Thyroid gland (tissue), 4 donors: ENCODE data around the gene UBE2R2. TPM values are rescaled to one million over a fixed set of nuclear protein-coding genes. Genes with fewer than 3 reads are reported as not detected.
"Not testable (repeated sequence)": the region's sequence is repeated elsewhere in the genome, so short reads cannot be mapped to it uniquely, and the experiment has no call there.

ENCODE experiments used
- DNase-seq, 2 donors: peaks; one replicate each; pipeline ENCODE4 v3.0.0-alpha.2; 2019
- H3K27ac ChIP-seq, 3 donors: fragments of 200-600 bp; sonication (generic); 1 replicate in 2 of 3; 2 replicates in 1 of 3; pipeline ENCODE4 v1.5.1; 2016 to 2019; ENCODE audit warnings: mild to moderate bottlenecking in 1 of 3, moderate library complexity in 1 of 3
- H3K27me3 ChIP-seq: fragments of 200-600 bp; sonication (generic); one replicate; pipeline ENCODE4 v1.5.1; 2019
- H3K36me3 ChIP-seq, 2 donors: fragments of 200-600 bp; sonication (generic); one replicate each; pipeline ENCODE4 v1.5.1; 2016 to 2019
- H3K4me1 ChIP-seq, 2 donors: fragments of 200-600 bp; sonication (generic); one replicate each; pipeline ENCODE4 v1.5.1; 2017 to 2019
- H3K4me3 ChIP-seq, 3 donors: fragments of 200-600 bp; sonication (generic); replicated peaks in 1 of 3; 1 replicate in 2 of 3; 2 replicates in 1 of 3; pipeline ENCODE4 v1.5.1; 2016; ENCODE audit warnings: mild to moderate bottlenecking in 1 of 3
- H3K9me3 ChIP-seq: fragments of 200-600 bp; sonication (generic); one replicate; pipeline ENCODE4 v1.5.1; 2017
- POLR2A ChIP-seq, 2 donors: fragments of 450-650 bp; IDR thresholded peaks; one replicate each; pipeline ENCODE4 v1.6.1; 2017; ENCODE audit warnings: antibody characterized with exemption in 2 of 2, mild to moderate bottlenecking in 2 of 2, moderate library complexity in 1 of 2
- WGBS, 2 donors: methylation state at CpG; one replicate each; pipeline ENCODE4 v1.1.5; 2017; 5-methylcytosine and 5-hydroxymethylcytosine counted together
- intact Hi-C: fragments of 100-400 bp; cut with DNase I; formaldehyde crosslinking; loops from one replicate; pipeline ENCODE4 v1.15.1; 2023
- total RNA-seq, 4 donors: library from RNA; depleted of rRNA; stranded (reverse); fragments of >200 nt; gene quantifications; one replicate each; pipeline ENCODE4 v1.2.3, GENCODE V29; 2016
- TF ChIP-seq, protein P1 (sequence below), 6 experiments: fragments of 200-600 bp in 3 of 6; fragments of 450-650 bp in 3 of 6; sonication (generic) in 3 of 6; IDR thresholded peaks; one replicate each; pipeline ENCODE4 v1.5.1; 2016 to 2019; ENCODE audit warnings: antibody characterized with exemption in 6 of 6, mild to moderate bottlenecking in 2 of 6, inconsistent platforms in 1 of 6, moderate library complexity in 1 of 6

Gene UBE2R2
- total RNA-seq, 4 donors from 2014 or later, result 22.8 to 31.4 (median 25.8) TPM

DNA sequence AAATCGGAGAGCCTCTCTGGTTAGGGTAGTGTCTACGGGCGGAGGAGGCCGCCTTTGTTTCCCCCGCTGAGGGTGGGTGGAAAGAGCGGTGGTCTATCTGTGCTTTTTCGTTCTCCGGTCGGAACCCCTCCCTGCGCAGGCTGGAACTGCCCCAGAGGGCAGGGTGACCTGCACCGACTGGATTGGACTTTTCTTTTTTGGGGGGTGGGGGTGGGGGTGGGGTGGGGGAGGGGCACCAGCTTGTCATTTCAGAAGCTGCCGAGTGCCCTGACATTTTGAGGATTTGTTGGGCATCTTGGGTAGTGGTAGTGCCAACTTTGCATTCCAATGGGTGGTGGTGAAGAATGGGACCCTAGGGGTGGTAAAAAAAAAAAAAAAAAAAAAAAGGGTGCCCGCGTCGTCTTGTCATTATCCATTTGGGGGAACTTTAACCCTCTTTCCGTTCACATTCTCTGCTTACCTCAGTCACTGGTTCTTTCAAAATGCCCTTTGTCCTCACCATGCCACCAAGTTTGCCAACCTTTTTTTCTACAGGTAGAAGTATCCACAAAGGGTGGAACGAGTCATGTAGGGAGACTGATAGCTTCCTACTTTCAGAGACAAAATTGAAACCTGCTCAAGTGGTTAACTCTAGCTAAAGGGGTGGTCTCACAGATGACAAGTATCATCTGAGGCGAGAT is 1.3 kb downstream of the UBE2R2 start:
- peak overlapping the region; percentile 97 to 99 (median 97) for H3K27ac ChIP-seq
- TF ChIP-seq, protein P1, sequence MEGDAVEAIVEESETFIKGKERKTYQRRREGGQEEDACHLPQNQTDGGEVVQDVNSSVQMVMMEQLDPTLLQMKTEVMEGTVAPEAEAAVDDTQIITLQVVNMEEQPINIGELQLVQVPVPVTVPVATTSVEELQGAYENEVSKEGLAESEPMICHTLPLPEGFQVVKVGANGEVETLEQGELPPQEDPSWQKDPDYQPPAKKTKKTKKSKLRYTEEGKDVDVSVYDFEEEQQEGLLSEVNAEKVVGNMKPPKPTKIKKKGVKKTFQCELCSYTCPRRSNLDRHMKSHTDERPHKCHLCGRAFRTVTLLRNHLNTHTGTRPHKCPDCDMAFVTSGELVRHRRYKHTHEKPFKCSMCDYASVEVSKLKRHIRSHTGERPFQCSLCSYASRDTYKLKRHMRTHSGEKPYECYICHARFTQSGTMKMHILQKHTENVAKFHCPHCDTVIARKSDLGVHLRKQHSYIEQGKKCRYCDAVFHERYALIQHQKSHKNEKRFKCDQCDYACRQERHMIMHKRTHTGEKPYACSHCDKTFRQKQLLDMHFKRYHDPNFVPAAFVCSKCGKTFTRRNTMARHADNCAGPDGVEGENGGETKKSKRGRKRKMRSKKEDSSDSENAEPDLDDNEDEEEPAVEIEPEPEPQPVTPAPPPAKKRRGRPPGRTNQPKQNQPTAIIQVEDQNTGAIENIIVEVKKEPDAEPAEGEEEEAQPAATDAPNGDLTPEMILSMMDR (IDR thresholded peaks at IDR 0.05), result no peak
- TF ChIP-seq POLR2A (IDR thresholded peaks at IDR 0.05), result no peak
- H3K9me3 ChIP-seq, result no peaks in the 10 kb centered on the region
- peaks cover 28 to 33% of the 10 kb centered on the region in 2 donors for H3K4me1 ChIP-seq
- 0 to 1% methylated on average over 8 to 18 of the region's 18 CpGs for WGBS, 2 donors
- H3K27me3 ChIP-seq, result no peaks in the 10 kb centered on the region
- intact Hi-C loops, result loop anchor here (10.0 kb wide), 2 partner anchors 226 to 256 kb away; partner anchors contain the start of gene UBAP2
- no peaks in the 10 kb centered on the region for H3K36me3 ChIP-seq
- peak; percentile 38 to 45 for DNase-seq
- peak overlapping the region; percentile 58 to 90 (median 62) for H3K4me3 ChIP-seq

DNA sequence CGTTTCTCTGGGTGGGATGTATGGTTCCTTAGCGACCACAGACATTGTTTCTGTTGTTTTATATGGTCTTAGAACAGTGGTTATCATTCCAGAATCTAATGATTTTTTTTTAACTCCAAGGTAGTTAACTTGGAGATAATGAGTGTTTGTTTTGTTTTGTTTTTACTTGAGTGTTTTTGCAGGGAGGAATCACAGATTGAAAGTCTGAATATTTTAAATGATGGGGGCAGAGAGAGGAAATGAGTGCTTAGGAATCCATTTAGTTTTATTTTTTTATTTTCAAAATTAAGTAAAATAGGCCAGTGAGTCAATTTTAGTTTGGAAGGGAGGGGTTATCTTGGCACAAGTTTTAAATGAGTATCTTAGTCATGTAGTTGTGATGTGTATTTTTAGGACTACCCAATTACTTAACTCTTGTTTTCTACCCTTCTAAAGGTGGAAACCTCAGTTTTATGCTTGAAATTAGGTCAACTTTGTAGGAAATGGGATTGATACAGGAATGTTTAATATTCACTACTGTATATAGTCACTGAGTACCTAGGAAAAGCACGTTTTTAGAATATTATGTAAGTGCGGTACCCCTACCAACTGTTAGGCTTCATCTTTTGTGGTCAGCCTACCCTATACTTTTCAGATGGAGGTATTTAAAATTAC is 2.0 kb downstream of the UBE2R2 start:
- Histone ChIP-seq H3K27ac (peak overlapping the region; percentile 97 to 99 (median 97)), H3K4me1 (peaks cover 25 to 31% of the 10 kb centered on the region in 2 donors), H3K27me3 (no peaks in the 10 kb centered on the region), H3K9me3 (no peaks in the 10 kb centered on the region), H3K36me3 (no peaks in the 10 kb centered on the region), H3K4me3 (peak overlapping the region in 2 of 3 donors; percentile 23 to 90)
- intact Hi-C loops, result loop anchor here (10.0 kb wide), 2 partner anchors 226 to 256 kb away; partner anchors contain the start of gene UBAP2
- no peak for DNase-seq
- WGBS, 2 donors, result 23 to 25% methylated on average over 4 of the region's 4 CpGs
- TF ChIP-seq POLR2A (IDR thresholded peaks at IDR 0.05), result no peak
- TF ChIP-seq, protein P1 (IDR thresholded peaks at IDR 0.05), result no peak

DNA sequence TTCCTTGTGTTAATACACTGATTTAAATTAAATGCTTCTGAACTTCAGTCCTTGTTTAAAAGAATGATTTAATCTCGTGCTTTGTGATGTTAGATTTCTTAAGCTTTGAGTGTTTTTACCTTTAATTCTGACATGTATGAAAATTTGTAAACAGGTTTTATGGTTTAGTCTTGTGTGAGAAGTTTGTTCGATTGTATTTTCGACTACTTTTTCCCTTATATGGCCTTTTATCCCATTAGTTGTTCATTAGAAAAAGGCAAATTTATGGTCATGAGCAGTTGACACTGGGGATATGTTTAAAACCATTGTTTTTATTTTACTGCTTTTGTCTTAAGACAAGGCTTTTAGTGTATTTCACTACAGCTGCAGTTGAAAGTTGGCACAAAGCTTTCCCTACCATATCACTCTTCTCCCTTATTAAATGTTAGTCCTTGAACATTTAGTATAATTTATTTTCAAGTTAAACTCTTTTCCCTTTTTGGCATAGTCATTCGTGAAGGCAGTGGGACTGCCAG is 3.3 kb downstream of the UBE2R2 start:
- intact Hi-C loops, result no loop called here
- TF ChIP-seq POLR2A (IDR thresholded peaks at IDR 0.05), result no peak
- TF ChIP-seq, protein P1 (IDR thresholded peaks at IDR 0.05), result no peak
- Histone ChIP-seq H3K4me3 (no peak overlapping the region), H3K27me3 (no peaks in the 10 kb centered on the region), H3K4me1 (peaks cover 23 to 25% of the 10 kb centered on the region in 2 donors), H3K36me3 (no peaks in the 10 kb centered on the region), H3K27ac (no peak overlapping the region), H3K9me3 (no peaks in the 10 kb centered on the region)
- DNase-seq, result no peak
- WGBS, 2 donors, result 58 to 60% methylated on average over 4 of the region's 4 CpGs

DNA sequence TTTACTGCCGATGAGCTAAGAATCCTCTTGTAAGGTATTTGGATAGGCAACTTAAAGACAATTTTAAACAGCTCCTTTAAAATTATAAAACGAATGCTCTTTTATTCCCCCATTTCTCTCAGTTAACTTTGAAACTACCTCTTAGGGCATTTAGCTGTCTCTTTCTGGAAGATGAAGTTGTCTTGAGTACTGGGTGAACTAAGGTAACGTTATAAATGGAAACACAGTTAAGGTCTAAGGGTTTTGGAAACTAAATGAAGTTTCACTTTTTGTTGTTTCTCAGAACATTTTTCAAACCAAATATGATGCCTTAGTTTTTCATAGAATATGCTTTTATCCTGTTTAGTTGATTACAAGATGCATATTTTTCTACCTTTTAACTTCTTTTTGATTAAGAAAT is 6.8 kb downstream of the UBE2R2 start:
- Histone ChIP-seq H3K9me3 (no peaks in the 10 kb centered on the region), H3K36me3 (no peaks in the 10 kb centered on the region), H3K27ac (no peak overlapping the region), H3K27me3 (no peaks in the 10 kb centered on the region), H3K4me3 (no peak overlapping the region), H3K4me1 (peaks cover 17 to 18% of the 10 kb centered on the region in 2 donors)
- no peak for TF ChIP-seq POLR2A (IDR thresholded peaks at IDR 0.05)
- TF ChIP-seq, protein P1 (IDR thresholded peaks at IDR 0.05), result no peak
- DNase-seq, result no peak
- 74 to 85% methylated on average over 3 of the region's 3 CpGs for WGBS, 2 donors
- intact Hi-C loops, result no loop called here

- H3K4me3 ChIP-seq, H3K27me3 ChIP-seq, H3K4me1 ChIP-seq, intact Hi-C loops, H3K9me3 ChIP-seq, H3K36me3 ChIP-seq, DNase-seq, H3K27ac ChIP-seq: not testable (repeated sequence)
- 95 to 97% methylated on average over 11 of the region's 11 CpGs for WGBS, 2 donors
These were observed 10.3 kb downstream of the UBE2R2 start for GRCh38 chr9:33827285-33827684.

DNA sequence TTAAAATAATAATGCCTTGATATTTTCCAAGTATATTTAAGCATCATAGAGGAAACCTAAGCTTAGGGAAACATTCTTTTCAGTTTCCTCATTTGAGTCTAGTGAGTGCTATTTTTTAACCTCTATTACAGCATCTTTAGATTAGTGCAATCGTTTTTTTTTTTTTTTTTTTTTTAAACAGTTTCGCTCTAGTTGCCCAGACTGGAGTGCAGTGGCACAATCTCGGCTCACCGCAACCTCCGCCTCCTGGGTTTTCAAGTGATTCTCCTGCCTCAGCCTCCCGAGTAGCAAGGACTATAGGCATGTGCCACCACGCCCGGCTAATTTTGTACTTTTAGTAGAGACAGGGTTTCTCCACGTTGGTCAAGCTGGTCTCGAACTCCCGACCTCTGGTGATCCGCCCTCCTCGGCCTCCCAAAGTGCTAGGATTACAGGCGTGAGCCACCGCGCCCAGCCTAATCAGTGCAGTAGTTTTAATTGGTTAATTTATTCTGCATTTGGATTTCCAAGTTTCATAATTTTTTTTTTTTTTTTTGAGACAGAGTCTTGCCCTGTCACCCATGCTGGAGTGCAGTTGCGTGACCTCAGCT is 12.8 kb downstream of the UBE2R2 start:
- H3K27me3 ChIP-seq, H3K36me3 ChIP-seq, intact Hi-C loops, H3K9me3 ChIP-seq, H3K4me1 ChIP-seq, DNase-seq, H3K27ac ChIP-seq, H3K4me3 ChIP-seq: not testable (repeated sequence)
- WGBS, 2 donors, result 93 to 94% methylated on average over 17 of the region's 17 CpGs
